ENCODE data around the gene SYT17.

The SYT17 gene

DNA sequence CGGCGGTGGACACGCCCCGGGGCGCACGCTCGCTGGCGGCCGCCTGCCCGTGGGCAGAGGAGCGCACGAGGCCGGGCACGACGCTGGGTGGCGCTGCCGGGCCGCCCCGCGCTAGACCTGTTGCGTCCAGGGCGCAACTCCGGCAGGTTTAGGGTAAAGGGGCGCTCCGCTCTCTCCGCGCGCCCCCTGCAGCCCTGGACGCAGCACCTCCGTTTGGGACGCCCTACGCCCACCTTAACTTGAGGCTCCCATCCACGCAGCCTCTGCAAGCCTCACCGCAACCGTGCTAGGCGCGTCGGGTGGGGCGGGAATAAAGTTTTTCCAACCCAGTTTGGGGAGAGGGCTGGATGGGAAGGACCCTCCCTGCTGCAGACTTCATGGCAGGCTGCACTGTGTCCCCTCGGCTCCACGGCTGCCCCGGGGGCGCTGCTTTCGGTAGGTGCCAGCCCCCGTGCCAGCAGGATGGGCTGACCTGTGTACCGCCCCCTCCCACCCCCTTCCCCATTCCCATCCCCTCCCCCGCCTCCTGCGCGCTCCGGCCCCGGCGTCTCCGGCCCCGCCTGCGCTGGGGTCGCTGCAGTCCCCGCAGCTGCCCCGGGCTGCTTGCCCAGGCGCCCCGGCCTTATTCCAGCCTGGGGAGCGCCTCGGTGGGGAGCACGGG, at the start of gene SYT17:
SYT17 (plus strand) TSS at position 531 of the 661 bp plus-strand sequence. CDS start 407 bp downstream, outside the sequence.
- DNase-seq: peak; percentile 99

DNA sequence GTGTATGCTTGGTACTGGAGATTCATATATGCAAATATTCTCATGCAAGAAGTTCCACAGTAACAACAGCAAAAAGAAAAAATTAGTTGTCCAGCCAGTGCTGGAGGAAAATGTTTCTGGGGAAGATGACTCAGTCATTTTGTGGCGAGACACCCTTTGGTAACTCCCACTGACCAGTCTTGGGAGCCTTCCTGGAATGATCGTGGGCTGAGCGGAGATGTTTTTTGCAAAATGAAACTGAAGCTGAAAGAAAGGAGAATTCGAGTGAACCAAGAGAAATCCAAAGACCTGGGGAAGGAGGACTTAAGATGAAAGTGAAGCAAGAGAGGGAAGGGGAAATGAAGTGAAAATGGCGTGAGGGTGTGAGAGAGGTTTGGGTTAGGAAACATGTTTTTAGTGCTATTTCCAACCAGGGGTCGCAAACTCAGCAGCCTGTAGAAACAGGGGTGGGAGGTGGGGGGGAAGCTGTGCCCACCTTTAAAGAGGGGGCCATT, 49.1 kb upstream of the SYT17 start:
- no peak for DNase-seq

GRCh38 chr16:19119564-19119963, 48.5 kb upstream of the SYT17 start:
- DNase-seq: no peak

- DNase-seq: no peak
Observed at GRCh38 chr16:19123535-19124178, 44.4 kb upstream of the SYT17 start.

DNA sequence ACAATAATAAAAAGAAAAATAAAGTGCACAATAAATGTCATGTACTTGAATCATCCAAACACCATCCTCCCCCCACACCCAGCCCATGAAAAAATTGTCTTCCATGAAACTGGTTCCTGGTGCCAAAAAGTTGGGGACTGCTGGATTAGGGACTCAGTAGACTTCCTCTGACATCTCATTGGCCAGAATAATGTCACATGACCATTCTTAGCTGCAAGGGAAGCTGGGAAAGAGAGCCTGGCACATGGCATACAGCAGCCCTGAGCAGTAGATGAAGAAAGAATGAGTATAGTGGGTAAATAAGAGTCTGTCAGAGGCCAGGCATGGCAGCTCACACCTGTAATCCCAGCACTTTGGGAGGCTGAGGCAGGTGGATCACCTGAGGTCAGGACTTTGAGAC, 41.7 kb upstream of the SYT17 start:
- DNase-seq: no peak

DNA sequence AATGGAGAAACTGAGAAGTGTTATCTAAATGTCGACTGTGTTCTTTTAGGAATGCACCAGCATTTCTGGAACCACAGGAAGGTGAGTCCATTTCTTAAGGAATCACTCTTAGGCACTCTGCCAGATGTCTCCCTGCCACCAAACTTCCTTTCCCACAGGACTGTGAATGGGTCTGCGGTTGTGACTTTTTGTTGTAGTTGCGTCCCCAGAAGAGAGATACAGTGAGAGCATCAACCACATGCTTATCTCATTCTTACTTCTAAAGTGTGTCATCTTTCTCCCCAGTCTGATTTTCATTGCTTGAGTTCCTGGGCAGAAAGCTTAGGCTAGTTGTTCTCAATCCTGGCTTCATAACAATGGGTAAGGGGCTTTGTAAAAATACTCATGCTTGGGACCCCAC, 40.8 kb upstream of the SYT17 start:
- DNase-seq: no peak

- no peak for DNase-seq
Observed at GRCh38 chr16:19127674-19128131, 40.3 kb upstream of the SYT17 start.

GRCh38 chr16:19128454-19129200, 39.4 kb upstream of the SYT17 start:
- DNase-seq: no peak

DNA sequence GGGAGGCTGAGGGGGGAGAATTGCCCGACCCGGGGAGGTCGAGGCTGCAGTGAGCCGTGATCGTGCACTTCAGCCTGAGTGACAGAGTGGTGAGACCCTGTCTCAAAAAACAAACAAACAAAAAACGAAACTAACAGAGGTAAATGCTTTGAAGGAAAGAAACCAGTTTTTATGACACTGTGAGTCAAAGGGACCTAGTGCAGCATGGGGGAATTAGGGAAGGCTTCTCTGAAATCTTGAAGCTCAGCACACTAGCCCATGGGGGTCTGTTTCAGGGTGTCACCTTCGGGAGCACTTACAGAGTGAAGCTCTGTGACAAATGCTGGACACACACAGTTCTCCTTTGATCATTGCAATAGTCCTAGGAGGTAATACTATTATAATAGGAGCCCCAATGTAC, 37.7 kb upstream of the SYT17 start:
- no peak for DNase-seq

- peak; percentile 94 for DNase-seq
Observed at GRCh38 chr16:19130852-19131824, 36.9 kb upstream of the SYT17 start.

GRCh38 chr16:19131825-19132218, 36.2 kb upstream of the SYT17 start:
- no peak for DNase-seq

DNA sequence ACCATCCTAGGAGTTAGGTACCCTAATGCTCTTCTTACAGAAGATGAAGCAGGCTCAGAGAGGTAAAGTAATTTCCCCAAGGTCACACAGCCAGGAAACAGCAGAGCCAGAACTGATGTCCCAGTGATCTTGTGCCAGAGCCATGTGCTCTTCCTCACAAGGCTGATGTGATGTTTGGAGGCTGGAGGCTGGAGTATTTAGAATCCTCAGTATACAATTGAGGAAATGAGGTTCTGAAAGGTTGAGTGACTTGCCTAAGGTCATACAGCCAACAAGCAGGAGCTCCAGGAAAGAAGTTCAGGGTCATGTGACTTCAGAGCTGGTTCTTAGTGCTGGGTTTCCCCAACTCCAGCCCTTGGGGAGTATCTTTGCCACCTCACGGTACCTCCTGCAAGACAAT, 35.8 kb upstream of the SYT17 start:
- DNase-seq: no peak

GRCh38 chr16:19132898-19133297, 35.1 kb upstream of the SYT17 start:
- peak; percentile 98 for DNase-seq

GRCh38 chr16:19133600-19133999, 34.4 kb upstream of the SYT17 start:
- no peak for DNase-seq

DNA sequence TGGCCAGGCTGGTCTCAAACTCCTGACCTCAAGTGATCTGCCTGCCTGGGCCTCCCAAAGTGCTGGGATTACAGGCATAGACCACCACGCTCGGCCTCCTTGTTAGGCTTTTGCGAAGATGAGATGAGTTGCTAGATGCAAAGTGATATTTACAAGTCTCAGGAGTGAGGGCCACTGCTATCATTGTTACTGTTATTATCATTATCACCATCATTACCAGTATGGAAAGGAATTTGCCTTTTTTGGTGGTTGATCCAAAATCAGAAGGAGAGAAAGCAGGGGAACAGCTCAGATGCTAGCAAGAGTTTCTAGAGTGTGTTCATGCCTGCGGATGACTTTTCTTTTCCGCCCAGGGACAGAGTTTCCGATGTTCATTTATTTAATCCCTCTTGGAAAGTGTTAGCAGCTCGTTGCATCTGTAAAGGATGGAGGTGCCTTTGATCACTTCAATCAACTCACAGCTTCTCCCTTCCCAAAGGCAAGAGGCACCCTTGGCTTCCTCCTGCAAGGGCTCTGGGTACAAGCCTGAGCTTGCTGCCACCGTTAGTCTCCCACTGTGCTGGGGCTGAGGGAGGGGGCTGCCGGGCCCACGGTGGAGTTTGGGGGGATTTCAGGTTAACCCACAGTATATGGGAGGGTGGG, 32.7 kb upstream of the SYT17 start:
- DNase-seq: peak; percentile 86

DNA sequence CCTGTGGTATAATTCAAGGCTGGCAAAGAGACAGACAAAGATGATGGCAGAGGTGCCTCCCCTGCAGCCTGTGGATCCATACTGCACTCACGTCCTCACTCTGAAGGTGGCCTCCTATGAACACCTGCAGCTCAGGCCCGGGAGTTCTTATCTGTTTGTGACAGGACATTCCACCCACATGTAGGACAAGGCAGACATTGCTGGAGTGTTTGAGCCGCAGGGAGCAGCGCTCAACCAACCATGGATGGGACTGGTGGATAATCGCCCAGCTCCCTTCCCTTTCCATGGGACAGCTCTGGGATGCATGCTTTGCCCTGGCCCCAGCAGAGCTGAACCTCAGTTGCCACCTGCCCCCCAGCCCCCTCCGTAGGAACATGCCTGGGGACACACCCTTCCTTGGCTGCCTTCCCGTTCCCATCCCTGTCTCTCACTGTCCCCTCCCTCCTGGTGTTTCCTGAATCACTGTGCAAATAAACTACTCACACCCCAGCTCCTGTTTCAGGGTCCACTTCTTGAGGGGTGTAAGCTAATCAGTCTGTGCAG, 32.1 kb upstream of the SYT17 start:
- DNase-seq: peak; percentile 97

DNA sequence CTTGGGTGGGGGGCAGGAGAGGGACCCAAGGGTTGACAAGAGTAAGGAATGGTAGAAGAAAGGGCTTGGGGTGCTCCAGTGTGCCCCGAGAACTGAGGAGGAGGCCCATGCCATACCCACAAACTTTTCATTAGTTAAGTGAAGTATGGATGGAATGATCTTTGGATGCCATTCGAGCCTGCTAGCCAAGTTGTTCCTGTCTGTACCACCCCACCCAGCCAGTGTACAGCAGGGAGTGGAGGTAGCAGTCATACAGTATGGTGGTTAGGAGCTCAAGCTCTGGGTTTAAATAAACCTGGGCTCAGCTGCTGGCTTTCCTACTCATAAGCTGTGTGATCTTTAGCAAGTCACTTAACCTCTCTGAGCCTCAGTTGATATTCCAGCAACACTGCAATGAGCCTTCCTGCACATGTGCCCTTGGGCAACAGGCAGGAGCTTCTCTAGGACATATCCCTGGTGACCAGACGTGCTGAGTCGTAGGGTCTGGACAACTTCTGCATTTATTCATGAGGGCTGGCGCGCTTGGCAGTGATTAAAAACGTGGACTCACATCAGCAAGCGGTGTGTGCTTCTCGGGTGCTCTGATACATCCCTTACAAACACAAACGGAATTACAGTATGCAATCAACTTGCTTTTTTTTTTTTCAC, 31.4 kb upstream of the SYT17 start:
- peak; percentile 83 for DNase-seq

DNA sequence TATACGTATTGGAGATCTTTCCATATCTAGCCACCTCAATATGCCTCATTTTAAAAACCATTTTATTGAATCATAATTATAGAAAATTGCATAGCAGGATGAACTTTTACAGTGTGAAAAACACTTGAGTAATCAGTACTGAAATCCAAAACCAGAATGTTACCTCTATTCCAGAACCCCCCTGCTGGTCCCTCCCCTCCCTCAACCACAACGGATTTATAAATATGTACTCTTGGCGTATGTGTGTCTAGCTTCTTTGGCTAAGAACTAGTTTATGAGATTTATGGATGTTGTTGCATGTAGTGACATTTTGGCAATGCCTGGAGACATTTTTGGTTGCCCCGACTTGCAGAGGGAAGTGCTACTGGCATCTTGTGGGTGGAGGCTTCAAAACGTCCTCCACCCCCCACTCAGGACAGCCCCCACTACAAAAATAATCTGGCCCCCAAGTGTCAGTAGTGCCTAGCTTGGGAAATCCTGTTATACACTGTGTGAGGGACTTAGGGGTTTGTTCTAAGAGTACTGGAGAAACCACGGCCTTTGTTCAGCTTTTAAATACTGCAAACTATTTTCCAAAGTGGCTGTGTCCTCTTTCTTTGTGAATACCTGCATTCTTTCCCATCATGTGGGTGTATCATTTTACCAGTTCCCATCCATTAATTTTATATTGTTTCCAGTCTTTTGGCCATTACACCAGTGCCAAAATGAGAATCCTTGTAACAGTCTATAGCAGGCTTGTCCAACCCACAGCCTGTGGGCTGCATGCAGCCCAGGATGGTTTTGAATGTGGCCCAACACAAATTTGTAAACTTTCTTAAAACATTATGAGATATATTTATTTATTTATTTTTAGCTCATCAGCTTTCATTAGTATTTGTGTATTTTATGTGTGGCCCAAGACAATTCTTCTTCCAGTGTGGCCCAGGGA, 30.6 kb upstream of the SYT17 start:
- peak; percentile 87 for DNase-seq

DNA sequence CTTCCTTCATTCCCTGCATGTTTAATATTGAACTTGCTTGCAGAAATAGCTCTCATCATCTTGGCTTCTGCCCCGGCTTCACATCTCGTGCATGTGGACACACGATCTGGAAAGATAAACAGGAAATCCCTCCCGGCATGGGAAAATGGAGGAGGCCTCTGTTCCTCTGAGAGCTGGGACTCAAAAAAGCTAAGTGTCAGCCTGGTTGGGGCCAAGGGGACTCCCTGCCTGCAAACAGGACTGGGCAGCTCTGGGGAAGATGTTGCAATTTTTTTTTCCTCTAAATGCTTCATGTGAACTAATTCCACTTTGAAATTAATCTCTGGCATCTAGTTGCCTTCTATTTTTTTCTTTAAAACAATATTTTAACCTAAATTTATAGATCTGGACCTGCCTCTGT, 29.4 kb upstream of the SYT17 start:
- DNase-seq: peak; percentile 100

Data from NCI-H510A treated with DMSO at 0.1 percent for 48 hours (cell line).